LNCAP (cell line): Measurements from ENCODE around the gene FAM234A.

Source experiments
- TF ChIP-seq, protein P1 (sequence below): fragments of 450-650 bp; IDR thresholded peaks from 2 replicates; pipeline ENCODE4 v1.5.1; 2017; ENCODE audit warnings: mild to moderate bottlenecking

FAM234A gene

DNA sequence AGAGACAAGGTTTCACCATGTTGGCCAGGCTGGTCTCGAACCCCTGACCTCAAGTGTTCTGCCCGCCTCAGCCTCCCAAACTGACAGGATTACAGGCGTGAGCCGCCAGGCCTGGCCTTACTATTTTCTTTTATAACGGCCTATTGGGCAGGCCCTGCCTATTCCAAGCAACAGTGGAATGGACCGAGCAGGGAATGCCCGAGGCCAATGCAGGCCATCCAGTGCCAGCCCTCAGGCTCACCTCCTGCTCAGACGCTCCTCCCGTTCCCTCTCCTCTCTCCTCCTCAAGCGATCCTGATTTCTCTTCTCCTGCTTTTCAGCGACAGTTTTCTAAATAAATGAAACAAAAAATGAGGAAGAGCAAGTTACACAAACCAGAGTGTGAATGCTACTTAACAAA lies 41.9 kb upstream of the FAM234A start:
- TF ChIP-seq, protein P1, sequence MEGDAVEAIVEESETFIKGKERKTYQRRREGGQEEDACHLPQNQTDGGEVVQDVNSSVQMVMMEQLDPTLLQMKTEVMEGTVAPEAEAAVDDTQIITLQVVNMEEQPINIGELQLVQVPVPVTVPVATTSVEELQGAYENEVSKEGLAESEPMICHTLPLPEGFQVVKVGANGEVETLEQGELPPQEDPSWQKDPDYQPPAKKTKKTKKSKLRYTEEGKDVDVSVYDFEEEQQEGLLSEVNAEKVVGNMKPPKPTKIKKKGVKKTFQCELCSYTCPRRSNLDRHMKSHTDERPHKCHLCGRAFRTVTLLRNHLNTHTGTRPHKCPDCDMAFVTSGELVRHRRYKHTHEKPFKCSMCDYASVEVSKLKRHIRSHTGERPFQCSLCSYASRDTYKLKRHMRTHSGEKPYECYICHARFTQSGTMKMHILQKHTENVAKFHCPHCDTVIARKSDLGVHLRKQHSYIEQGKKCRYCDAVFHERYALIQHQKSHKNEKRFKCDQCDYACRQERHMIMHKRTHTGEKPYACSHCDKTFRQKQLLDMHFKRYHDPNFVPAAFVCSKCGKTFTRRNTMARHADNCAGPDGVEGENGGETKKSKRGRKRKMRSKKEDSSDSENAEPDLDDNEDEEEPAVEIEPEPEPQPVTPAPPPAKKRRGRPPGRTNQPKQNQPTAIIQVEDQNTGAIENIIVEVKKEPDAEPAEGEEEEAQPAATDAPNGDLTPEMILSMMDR, result no peak

DNA sequence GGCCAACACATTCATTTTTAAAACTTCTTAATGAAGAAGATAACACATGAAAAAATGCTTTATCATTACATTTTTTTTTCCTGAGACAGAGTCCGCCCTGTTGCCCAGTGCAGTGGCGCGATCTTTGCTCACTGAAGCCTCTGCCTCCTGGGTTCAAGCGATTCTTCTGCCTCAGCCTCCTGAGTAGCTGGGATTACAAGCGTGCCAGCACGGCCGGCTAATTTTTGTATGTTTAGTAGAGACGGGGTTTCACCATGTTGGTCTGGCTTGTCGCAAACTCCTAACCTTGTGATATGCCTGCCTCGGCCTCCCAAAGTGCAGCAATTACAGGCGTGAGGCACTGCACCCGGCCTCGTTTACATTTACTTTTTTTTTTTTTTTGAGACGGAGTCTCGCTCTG lies 41.2 kb upstream of the FAM234A start:
- TF ChIP-seq, protein P1, result no peak

DNA sequence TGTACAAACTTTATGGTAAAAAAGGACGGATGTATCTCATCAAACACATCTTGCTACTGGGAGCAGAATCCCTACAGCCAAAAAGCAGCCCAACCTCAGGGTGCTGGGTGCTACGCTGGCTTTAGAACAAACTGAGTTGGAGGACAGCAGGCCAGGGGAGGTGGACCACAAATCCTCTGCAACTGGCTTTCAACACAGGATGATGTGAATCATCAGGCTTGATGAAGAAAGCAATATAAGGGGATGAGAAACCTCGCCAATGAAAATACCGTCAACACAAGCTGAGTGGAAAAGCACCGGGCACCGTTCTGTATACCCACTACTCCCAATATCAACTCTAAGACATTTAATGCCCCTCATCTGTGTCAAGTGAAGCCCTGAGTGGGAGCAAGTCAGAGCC lies 40.1 kb upstream of the FAM234A start:
- TF ChIP-seq, protein P1, result no peak

DNA sequence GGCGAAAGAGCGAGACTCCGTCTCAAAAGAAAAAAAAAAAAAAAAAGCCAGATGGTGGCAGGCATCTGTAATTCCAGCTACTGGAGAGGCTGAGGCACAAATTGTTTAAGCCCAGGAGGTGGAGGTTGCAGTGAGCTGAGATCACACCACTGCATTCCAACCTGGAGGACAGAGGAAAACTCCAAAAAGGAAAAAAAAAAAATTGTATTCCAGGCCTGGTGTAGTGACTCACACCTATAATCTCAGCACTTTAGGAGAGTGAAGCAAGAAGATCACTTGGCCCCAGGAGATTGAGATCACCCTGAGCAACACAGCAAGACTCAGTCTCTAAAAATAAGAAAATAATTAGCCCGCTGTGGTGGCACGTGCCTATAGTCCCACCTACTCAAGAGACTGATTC lies 34.2 kb upstream of the FAM234A start:
- TF ChIP-seq, protein P1, result no peak

DNA sequence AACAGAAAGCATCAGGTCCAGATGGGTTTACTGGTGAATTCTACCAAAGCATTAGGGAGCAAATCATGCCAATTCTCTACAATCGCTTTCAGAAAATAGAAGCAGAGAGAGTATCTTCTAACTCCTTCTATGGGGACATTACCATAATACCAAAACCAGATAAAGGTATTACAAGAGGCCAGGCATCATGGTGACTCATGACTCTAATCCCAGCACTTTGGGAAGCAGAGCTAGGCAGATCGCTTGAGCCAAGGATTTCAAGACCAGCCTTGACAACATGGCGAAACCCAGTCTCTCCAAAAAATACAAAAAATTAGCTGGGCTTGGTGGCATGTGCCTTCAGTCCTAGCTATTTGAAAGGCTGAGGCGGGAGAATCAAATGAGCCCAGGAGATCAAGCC lies 31.4 kb upstream of the FAM234A start:
- TF ChIP-seq, protein P1, result no peak

DNA sequence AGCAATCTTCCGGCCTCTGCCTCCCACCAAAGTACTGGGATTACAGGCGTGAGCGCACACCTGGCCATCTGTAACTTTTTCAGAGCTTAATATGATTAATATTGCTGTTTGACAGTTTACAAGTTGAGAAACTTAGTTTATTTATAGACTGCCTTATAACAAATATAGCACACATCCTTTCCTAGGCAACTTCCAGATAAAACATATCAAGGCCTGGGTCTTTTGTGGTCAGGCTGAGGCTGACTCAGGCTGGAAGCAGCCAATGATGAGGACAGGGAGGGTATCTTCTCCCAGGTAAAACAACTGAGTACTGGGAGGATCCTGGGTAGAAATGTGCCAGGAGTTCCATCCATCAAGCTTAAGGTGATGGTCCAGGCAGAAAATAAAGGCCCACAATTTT lies 21.6 kb upstream of the FAM234A start:
- TF ChIP-seq, protein P1, result no peak

DNA sequence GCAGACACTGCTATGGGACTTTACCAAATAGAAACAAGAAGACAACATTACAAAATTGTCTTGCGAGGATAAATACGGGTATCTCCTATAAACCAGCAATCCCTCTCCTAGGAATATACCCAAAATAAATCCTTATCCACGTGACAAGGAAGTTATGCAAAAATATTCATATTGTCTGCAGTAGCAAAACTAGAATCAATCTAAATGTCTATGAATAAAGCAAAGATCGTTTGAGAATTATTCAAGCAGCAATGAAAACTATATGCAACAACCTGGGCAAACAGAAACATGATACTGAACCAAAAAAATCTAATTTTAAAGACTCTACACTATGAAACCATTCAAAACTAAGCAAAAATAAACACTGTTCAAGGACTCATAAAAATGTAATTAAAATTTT lies 14.6 kb upstream of the FAM234A start:
- TF ChIP-seq, protein P1, result no peak

DNA sequence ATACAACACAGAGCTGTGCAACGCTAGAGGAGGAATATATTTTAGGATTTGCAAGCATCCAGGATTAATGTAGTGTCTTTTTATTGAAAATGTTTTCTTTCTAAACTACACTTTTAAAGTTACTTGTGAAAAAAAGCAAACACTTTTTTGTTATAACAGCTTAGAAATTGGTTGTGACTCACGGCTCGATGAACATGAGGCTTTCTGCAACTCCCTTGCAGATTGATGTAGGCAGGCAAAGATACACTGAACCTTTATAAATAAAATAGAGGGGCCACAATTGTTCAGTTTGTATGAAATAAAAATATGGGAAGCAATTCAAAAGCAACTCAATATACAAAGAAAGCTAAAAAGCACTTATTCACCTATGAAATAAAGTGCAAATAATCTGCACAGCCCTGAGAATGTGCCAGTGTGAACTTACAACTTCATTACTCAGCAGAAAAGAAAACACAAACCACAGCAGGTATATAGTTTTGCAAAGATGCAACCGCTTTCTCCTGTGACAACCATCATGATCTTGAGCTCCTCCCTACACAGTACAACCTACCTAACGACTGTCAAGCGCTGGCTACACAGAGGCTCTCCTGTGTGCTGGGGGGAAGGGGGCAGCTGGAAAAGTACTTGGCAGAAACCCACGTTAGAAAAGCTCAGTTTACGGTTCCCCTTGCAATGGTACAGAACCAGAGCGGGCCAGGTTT lies 6.3 kb upstream of the FAM234A start:
- TF ChIP-seq, protein P1, result no peak
